GM12891 (cell line): ENCODE results near the gene OR7C2.

ENCODE experiments used
- PAX5 ChIP-seq: IDR thresholded peaks from 2 replicates; pipeline ENCODE4 v1.6.1; 2011; ENCODE audit warnings: low read length, moderate library complexity, mild to moderate bottlenecking; ENCODE audit not compliant: insufficient read depth, severe bottlenecking
- POLR2A ChIP-seq: IDR thresholded peaks from 2 replicates; pipeline ENCODE4 v1.6.1; 2011; ENCODE audit warnings: low read depth, low read length, control low read depth
- POLR2AphosphoS5 ChIP-seq: IDR thresholded peaks from 2 replicates; pipeline ENCODE4 v1.6.1; 2011; ENCODE audit warnings: low read depth, low read length, control low read depth
- POU2F2 ChIP-seq: IDR thresholded peaks from 2 replicates; pipeline ENCODE4 v1.6.1; 2011; ENCODE audit warnings: low read depth, mild to moderate bottlenecking, control low read depth, low read length, moderate library complexity
- SPI1 ChIP-seq: IDR thresholded peaks from 2 replicates; pipeline ENCODE4 v1.6.1; 2011; ENCODE audit warnings: low read depth, low read length, control low read depth
- TAF1 ChIP-seq: IDR thresholded peaks from 2 replicates; pipeline ENCODE4 v1.6.1; 2011; ENCODE audit warnings: low read depth, low read length, control low read depth

- no peak for TF ChIP-seq POLR2AphosphoS5
- TF ChIP-seq TAF1 = no peak
- no peak for TF ChIP-seq POLR2A
- no peak for TF ChIP-seq SPI1
- no peak for TF ChIP-seq POU2F2
- TF ChIP-seq PAX5 = no peak
These were observed 7.8 kb upstream of the OR7C2 start for GRCh38 chr19:14933506-14933905.
